Testis (tissue), 2 donors: ENCODE results near the gene STAG1.

ENCODE experiments used
- POLR2A ChIP-seq: fragments of 450-650 bp; IDR thresholded peaks from one replicate; pipeline ENCODE4 v1.6.1; 2017; ENCODE audit warnings: antibody characterized with exemption, mild to moderate bottlenecking, moderate library complexity
- TF ChIP-seq, protein P1 (sequence below), 3 experiments: fragments of 450-650 bp in 2 of 3; fragments of 200-600 bp in 1 of 3; sonication (generic) in 1 of 3; IDR thresholded peaks; one replicate each; pipeline ENCODE4 v1.5.1; 2016 to 2019; ENCODE audit warnings: antibody characterized with exemption in 3 of 3, mild to moderate bottlenecking in 2 of 3, moderate library complexity in 1 of 3

DNA sequence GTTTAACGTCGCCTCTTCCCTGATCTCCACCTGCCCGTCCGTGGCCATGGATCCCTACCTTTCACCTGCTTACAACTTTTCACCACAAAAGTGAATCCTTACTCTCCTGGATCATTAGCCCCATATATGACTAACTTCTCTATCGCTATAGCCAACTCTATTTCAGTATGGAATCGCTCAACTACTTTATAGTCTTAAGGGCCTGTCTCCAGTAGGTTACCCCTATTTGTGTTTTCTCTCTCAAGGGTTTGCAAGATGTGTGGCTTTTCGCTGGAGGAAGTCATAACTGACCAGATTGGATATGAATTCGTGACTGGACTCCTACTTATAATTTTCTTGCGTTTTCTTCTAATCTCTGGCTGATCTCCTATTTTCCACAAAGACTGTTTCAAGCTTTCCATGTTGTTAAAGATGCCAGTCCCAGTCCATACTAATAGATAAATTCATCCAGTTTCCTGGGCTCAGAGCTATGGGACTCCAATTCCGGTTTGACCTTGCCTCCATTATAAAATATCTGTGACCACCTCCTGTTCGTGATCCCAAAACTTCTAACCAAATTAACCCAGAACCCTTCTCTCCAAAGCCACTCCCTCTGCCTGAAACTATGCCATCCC lies 1.3 kb upstream of the STAG1 start:
- TF ChIP-seq, protein P1, sequence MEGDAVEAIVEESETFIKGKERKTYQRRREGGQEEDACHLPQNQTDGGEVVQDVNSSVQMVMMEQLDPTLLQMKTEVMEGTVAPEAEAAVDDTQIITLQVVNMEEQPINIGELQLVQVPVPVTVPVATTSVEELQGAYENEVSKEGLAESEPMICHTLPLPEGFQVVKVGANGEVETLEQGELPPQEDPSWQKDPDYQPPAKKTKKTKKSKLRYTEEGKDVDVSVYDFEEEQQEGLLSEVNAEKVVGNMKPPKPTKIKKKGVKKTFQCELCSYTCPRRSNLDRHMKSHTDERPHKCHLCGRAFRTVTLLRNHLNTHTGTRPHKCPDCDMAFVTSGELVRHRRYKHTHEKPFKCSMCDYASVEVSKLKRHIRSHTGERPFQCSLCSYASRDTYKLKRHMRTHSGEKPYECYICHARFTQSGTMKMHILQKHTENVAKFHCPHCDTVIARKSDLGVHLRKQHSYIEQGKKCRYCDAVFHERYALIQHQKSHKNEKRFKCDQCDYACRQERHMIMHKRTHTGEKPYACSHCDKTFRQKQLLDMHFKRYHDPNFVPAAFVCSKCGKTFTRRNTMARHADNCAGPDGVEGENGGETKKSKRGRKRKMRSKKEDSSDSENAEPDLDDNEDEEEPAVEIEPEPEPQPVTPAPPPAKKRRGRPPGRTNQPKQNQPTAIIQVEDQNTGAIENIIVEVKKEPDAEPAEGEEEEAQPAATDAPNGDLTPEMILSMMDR (IDR thresholded peaks at IDR 0.05) = no peak
- TF ChIP-seq POLR2A = no peak
